GM12801 (cell line): Measurements from ENCODE around the gene CTH.

Experiments used
- TF ChIP-seq, protein P1 (sequence below): IDR thresholded peaks from one replicate; pipeline ENCODE4 v1.5.1; 2011; ENCODE audit warnings: control low read depth; ENCODE audit not compliant: insufficient read length; ENCODE audit errors: extremely low read depth

The CTH gene

DNA sequence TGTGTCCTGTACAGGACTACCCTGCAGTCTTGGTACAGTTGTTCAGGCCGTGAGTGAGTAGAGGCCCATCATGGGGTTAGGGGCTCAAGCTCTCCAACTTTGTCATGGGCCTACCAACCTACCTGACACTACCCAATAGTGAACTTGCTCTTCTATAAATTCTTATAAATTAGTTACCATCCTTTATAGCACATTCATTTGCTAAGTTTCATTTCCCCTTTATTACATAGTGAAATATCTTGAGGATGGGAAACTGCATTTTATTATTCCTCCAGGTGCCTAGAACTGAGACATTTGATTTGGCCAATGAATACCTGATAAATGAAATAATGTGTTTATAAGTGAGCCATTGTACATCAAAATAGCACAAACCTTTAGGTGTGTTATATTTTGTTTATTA is 9.1 kb upstream of the CTH start:
- TF ChIP-seq, protein P1, sequence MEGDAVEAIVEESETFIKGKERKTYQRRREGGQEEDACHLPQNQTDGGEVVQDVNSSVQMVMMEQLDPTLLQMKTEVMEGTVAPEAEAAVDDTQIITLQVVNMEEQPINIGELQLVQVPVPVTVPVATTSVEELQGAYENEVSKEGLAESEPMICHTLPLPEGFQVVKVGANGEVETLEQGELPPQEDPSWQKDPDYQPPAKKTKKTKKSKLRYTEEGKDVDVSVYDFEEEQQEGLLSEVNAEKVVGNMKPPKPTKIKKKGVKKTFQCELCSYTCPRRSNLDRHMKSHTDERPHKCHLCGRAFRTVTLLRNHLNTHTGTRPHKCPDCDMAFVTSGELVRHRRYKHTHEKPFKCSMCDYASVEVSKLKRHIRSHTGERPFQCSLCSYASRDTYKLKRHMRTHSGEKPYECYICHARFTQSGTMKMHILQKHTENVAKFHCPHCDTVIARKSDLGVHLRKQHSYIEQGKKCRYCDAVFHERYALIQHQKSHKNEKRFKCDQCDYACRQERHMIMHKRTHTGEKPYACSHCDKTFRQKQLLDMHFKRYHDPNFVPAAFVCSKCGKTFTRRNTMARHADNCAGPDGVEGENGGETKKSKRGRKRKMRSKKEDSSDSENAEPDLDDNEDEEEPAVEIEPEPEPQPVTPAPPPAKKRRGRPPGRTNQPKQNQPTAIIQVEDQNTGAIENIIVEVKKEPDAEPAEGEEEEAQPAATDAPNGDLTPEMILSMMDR: no peak

DNA sequence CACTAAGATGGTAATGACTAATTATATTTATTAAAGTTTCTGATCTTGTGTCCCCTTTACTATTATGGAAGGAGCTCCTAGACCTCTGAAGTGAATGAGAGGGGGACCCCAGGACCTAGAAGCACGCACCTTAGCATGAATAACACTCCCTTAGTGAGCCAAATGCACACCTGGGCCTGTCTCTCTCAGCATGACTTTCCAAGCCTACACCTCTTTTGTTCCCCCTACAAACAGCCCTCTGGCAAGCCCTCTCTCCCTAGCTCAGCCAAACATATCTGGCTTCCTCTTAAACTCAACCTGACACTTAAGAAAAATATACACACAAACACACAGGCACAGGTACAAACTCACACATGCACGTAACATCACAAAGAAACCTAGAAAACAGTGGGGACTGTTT is 7.3 kb upstream of the CTH start:
- TF ChIP-seq, protein P1: no peak

DNA sequence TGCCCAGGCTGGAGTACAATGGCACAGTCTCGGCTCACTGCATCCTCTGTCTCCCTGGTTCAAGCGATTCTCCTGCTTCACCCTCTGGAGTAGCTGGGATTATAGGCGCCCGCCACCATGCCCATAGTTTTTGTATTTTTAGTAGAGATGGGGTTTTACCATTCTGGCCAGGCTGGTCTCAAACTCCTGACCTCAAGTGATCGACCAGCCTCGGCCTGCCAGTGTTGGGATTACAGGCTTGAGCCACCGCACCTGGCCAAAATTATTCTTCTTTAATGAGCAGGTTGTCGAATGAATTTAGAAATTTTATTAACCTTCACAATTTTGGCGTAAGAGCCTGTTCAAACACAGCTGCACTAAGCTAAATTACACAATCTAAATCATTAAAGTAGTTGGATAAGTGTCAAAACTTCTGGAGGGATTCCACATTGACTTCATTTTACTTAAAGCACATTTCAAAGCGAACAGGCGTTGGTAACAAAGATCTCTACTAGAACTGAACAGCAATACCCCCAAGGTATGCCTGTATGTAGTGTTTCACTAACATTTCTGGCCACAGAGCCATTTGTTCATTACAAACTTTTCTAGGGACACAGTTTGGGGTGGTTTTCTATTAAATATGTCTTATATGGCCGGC is 5.2 kb upstream of the CTH start:
- TF ChIP-seq, protein P1: no peak

DNA sequence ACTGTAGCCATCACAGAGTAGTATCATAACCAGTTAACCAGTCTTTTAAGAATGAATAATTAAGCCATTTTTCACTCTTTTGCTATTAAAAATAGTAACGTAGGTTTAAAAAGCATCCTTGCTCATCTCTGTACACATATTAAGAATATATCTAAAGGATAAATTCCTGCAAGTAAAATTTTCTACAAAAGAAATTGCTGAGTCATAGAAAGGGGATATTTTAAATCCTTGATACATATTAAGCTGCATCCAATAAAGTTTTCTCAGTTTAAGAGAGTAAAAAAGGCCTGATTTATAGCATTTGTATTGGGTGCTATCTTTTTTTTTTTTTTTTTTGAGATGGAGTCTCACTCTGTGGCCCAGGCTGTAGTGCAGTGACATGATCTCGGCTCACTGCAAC is 1.9 kb upstream of the CTH start:
- TF ChIP-seq, protein P1: no peak

DNA sequence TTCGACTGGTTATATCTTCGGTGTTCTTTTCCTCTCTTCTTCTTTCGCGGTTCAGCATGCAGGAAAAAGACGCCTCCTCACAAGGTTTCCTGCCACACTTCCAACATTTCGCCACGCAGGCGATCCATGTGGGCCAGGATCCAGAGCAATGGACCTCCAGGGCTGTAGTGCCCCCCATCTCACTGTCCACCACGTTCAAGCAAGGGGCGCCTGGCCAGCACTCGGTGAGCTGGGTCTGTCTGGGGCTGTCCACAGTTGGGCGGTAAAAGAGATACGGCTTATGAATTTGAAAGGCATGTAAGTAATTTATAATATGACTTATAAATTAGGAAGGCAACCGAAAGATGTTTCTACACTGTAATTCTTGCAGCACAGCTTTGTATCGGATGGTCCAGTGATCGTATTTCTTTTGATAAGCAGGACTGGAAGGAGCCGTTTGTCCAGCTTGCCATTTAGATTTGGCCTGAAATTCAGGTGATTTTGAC is 334 bp downstream of the CTH start:
- TF ChIP-seq, protein P1: no peak

DNA sequence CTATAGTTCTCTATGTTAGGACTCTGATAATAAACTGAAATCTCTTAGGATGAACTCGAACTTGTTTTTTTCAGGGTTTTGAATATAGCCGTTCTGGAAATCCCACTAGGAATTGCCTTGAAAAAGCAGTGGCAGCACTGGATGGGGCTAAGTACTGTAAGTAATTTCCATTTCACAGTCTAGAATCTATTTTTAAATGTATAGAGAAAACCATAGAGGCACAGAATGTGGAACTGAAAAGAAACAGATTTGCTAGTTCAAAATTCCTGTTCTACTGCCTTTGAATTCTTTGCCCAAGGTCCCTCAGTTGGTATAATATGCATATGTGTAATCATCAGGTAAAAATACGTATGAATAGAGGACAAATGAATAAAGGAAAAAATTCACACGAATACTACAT is 4.8 kb downstream of the CTH start:
- TF ChIP-seq, protein P1: no peak

DNA sequence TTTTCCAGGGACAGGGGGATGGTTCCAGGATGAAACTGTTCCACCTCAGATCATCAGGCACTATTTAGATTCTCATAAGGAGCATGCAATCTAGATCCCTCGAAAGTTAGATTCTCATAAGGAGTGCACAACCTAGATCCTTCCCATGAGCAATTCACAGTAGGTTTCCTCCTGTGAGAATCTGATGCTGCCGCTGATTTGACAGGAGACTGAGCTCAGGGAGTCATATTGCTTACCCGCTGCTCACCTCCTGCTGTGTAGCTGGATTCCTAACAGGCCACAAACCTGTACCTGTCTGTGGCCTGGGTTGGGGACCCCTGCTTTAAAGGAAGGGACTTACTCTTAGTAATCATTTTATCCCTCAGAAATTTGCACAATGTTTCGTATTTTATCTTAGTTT is 9.3 kb downstream of the CTH start:
- TF ChIP-seq, protein P1: no peak
